ENCODE data around the gene SLC26A11.
"Not testable (repeated sequence)": the region's sequence is repeated elsewhere in the genome, so short reads cannot be mapped to it uniquely, and the experiment has no call there.

Gene SLC26A11

DNA sequence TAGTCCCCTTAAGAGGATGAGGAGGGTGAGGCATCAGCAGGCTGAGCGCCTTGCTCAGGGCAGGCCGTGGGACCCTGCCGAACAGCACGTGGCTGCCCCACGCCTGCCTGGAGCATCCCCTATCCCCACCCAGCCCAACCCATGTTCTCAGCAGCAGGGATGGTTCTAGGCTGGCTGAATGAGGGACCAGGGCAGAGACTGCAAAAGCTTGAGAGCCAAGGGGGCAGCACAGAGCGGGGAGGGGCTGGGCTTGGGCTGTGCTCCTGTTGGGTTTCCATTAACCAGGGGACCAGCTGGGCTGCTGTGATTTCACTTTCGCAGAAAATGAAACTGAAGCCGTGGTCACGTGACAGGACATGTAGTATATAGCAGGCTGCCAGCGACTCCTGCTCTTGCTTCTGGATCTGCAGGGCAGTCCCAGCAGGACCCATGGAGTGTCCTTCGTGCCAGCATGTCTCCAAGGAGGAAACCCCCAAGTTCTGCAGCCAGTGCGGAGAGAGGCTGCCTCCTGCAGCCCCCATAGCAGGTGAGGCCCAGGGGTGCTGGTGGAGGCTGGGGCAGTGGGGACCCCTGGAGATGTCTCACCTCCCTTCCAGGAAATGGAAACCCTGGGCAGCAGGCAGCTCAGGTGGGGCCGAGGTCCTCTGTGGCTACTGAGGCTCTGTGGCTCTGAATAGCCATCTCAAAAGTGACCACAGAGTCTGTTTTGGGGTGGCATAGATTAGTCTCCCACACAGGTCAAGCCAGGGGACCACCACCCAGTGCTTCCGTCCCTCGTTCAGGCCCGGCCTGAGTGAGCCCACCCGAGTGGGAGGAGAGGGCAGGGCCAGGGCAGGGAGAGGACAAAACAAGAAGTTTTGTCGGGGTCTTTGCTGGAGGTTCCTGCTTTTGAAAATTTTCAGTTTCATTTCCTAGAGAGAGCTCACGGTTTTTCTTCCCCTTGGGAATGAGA, 43.3 kb downstream of the SLC26A11 start:
- peak; percentile 81 to 91 for DNase-seq

DNA sequence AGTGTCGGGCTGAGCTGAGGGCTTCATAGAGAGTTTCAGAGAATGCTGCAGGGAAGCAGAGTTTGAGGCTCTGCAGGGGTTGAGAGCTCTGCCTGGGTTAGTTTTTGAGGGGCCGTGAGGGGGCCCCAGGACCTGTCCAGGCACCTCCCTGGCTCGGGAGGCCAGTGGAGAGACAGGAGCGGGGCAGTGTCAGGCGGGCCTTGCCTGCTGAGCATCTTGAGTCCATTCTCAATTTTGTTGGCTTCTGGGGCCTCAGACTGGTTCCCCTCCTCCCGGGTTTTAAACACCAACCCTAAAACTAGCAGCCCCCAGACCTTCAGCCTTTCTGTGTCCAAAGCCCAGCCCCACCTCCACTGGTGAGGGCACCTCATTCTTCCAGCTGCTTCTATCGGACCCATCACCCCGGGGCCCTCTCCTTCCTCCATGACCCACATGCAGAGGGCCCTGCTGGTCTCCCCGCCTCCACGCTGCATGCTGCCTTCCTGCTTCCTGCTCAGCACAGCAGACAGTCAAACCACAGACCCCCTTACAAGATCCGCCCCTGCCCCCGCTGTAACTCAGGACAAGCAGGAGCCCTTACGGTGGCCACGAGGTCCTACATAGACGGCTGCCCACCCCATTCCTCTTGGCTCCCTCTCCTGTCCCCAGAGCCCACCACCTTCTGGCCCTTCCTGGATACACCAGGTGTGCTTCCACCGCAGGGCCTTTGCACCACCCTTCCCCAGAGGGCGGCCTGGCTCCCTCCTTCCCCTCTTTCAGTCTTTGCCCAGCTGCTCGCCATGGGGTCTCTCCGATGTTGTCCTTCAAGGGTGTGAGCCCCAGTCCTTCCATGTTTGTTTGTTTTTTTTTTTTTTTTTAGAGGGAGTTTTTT, 44.2 kb downstream of the SLC26A11 start:
- no peak for DNase-seq

DNA sequence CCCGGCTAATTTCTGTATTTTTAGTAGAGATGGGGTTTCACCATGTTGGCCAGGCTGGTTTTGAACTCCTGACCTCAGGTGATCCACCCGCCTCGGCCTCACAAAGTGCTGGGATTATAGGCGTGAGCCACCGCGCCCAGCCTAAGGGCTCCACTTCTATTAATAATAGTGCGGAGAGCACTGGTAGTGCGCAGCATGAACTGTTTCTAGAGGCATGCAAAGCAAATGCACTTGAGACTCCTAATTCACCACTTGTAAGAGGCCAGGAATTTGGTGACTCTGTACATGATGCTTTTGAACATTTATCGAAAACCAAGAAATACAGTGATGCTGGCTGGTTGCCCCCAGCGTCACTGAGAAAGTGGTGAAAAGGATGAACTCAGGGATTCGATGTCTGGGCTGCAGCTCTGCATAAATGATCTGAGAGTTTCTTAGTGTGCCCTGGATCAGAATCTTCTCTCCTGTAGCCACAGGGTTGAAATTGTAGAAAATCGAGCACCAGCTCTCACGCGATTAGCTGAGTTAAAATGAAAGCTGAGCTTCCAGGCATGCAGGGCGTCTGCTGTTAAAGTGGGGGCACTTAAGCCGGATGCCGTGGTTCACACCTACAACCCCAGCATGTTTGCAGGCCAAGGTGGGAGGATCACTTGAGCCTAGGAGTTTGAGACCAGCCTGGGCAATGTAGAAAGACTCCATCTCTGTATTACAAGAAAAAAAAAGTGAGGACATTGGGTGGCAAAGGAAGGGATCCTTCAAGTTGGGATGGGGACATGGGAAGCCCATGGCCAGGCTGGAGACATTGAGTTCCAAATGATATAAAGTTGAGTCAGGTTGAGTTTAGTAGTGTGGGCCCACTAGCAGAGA, 45.2 kb downstream of the SLC26A11 start:
- DNase-seq, result no peak

DNA sequence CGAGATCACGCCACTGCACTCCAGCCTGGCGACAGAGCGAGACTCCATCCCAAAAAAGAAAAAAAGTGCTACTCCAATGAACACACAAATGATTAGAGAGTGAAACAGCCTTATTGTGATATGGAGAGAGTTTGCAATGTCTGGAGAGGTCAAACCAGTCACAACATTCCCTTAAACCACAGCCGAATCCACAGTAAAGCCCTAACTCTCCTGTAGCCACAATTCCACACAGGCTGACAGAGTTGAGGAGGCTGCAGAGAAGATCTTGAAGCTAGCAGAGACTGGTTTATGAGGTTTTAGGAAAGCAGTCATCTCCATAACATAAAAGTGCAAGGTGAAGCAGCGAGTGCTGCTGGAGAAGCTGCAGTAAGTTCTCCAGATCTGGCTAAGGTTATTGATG, 47.2 kb downstream of the SLC26A11 start:
- DNase-seq, result no peak

DNA sequence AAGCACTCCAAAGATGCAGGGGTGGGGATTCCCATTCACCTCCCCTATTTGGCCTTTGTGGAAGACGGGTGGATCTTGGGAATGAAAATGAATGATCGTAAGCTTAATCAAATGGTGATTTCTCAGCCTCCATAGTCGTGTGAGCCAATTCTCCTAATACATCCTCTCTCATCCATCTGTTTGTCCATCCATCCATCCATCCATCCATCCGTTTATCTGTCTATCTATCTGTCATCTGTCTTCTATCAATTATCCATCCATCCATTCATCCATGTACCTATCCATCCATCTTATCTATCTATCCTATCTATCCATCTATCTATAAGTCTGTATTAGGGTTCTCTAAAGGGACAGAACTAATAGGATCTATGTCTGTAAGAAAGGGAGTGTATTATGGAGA, 48.2 kb downstream of the SLC26A11 start:
- no peak for DNase-seq

DNA sequence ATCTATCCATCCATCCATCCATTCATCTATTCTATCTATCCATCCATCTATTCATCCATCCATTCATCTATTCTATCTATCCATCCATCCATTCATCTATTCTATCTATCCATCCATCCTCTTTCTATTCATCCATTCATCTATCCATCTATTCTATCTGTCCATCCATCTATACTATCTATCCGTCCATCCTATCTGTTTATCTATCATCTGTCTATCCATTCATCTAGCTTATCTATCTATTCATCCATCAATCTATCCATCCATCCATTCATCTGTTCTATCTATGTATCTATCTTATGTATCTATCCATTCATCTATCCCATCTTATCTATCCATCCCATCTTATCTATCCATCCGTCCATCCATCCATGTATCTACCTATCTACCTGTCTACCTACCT, 49.2 kb downstream of the SLC26A11 start:
- DNase-seq, result no peak

DNA sequence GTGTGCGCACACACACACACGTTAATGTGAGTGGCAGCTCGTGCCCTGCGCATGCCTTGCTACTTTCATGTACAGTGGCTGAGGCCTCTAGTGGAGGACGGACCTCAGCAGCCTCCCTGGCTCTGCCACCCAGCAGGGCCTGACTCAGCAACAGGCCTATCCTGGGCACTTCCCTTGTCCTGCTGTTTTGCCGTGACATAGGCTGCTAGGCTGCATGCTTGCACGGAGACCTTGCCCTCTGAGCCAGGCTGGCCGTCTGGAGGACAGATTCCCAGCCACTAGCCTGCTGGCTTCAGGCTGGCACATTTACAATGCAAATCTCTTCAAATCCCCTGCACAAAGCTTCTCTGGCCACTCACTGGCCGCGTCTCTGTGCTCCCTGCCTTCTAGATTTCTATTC, 49.9 kb downstream of the SLC26A11 start:
- no peak for DNase-seq

DNA sequence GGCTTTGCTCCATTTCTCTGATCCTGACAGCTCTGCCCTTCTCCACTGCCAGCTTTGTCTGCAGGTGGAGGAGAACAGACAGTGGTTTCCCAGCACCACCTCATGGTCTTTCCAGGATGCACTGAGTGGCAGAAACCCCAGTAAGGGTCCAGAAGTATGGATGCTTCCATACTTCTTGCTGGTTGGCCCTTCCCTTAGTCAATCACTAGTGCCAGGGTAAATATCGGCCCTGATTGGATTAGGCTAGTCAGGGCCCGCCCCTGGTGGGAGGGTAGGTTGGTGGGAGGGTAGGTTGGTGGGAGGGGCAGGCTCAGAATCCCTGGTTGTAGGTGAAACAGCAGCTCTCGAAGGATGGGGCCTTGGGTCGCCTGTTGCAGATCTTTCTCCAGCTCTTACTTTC, 50.6 kb downstream of the SLC26A11 start:
- peak; percentile 33 to 46 for DNase-seq

DNA sequence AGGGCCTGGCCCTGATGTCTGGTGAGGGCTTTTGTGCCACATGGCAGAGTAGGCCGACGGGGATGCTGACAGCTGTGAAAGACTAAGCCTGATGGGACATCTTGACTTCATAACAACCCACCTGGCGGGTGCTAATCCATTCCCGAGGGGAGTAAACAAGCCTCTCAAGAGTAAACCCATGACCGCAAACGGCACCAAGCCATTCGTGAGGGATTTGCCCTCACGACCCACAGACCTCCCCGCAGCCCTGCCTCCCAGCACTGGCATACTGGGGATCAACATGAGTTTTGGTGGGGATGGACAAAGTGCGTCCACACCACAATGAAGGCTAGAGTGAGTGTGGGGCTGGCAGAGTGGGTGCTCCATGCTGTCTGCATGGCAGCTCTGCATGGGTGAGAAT, 52.1 kb downstream of the SLC26A11 start:
- DNase-seq, result no peak

DNA sequence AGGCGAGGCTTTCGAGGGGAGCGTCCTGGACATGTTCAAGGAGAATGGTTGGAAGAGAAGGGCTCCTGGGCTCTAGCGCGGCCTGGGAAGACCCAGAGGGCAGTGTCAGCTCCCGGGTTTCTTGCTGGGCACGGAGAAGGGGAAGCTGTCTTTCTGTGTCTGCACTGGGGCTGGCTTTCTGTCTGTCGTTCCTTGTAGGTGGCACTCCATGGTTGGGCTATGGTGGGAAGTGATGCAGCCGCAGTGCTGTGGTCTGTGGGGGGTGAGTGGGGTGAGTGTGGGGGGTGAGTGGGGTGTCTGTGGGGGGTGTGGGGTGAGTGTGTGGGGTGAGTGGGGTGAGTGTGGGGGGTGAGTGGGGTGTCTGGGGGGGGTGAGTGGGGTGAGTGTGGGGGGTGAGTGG, 54.1 kb downstream of the SLC26A11 start:
- DNase-seq, result no peak

DNA sequence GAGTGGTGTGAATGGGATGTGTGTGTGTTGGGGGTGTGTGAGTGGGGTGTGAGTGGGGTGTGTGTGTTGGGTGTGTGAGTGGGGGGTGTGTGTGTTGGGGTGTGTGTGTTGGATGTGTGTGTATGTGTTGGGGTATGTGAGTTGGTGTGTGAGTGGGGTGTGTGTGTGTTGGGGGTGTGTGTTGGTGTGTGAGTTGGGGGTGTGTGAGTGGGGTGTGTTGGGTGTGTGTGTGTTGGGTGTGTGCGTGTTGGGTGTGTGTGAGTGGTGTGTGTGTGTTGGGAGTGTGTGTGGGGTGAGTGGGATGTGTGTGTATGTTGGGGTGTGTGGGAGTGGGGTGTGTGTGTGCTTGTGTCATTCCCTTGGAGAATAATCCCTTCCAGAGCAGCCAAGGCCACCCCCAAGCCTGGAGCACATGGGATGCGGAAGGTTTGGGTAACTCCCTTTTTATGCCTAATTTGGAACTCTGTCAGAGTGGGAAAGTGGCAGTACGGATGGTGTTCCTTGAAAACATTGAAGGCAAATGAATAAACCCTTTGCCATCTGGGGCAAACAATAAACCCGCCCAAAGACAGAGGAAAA, 54.7 kb downstream of the SLC26A11 start:
- no peak for DNase-seq

DNA sequence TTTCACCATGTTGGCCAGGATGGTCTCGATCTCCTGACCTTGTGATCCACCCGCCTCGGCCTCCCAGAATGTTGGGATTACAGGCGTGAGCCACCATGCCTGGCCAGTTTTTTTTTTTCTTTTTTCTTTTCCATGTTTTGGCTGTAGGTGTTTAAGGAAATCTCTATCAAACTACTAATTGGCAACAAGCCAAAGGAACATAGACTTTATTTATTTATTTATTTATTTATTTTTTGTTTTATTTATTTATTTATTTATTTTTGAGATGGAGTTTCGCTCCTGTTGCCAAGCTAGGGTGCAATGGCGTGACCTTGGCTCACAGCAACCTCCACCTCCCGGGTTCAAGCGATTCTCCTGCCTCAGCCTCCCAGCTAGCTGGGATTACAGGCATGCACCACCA, 55.6 kb downstream of the SLC26A11 start:
- DNase-seq, result not testable (repeated sequence)

DNA sequence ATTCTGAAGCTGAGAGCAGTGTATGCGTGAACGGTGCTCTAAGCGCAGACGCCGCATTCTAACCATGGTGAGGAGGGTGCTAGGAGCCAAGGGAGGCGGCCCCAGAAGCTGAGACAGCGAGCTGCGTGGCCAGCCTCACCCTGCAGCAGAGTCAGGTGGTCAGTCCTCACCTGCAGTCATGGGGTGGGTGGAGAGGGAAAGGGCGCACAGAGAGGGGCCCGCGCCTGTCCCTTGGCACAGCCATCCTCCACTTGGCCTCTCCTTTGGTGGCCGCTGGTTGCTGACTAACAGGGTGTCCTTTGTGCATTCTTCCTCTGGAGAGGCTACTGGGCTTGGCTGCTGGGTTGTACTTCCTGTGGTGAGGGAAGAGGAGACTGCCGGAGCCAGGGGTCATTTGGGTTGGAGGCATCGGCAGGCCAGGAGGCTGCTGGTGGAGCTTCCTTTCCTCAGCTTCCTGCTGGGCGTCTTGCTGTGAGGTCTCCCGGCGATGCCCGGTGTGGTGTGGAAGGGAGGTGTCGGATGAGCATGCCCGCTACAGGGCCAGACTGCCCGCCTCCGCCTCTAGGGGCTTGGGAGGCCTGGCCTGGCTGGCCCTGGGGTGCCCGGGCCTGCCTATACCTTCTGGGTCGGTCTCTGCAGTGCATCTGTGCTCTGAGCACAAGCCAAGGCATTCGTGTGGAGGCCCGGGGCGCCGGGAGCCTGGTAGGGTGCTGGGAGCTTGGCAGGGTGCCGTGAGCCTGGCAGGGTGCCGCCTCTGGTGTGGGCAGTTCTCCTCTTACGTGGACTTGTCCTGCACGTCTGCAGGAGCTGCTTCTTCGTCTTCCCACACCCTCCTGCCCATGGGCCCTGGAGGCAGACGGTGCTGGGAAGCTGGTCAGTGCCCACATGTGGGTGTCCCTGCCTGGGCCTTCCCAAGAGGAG, 57.8 kb downstream of the SLC26A11 start:
- no peak for DNase-seq

DNA sequence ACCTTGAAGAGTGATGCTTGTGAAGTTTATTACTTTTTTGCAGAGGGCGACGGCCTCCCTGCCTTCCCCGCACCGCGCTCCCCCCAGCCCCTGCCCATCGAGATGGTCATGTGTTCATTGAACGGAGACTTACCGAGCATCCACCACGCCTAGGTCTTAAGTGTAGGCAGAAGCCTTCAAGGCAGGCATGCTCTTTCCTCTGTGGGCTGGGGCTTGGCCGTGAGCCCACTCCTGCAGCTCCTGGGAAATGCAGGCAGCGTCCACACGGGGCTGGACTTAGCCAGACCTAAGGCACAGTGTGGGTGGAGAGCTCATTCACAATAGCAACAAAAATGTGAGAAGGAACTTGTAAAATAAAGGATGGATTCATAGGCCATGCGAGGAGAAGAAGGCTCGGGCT, 59.7 kb downstream of the SLC26A11 start:
- DNase-seq, result no peak

DNA sequence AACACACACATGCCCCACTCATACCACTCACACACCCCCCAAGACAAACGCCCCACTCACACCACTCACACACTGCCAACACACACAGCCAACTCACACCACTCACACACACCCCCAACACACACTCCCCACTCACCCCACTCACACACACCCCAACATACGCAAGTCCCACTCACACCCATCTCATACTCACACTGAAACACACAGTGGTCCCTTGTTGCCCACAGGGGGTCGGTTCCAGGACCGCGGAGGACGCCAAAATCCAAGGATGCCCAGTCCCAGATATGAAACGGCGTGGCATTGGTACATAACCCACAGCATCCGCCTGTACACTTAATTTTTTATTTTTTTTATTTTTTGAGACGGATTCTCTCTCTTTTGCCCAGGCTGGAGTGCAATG, 61.3 kb downstream of the SLC26A11 start:
- no peak for DNase-seq

DNA sequence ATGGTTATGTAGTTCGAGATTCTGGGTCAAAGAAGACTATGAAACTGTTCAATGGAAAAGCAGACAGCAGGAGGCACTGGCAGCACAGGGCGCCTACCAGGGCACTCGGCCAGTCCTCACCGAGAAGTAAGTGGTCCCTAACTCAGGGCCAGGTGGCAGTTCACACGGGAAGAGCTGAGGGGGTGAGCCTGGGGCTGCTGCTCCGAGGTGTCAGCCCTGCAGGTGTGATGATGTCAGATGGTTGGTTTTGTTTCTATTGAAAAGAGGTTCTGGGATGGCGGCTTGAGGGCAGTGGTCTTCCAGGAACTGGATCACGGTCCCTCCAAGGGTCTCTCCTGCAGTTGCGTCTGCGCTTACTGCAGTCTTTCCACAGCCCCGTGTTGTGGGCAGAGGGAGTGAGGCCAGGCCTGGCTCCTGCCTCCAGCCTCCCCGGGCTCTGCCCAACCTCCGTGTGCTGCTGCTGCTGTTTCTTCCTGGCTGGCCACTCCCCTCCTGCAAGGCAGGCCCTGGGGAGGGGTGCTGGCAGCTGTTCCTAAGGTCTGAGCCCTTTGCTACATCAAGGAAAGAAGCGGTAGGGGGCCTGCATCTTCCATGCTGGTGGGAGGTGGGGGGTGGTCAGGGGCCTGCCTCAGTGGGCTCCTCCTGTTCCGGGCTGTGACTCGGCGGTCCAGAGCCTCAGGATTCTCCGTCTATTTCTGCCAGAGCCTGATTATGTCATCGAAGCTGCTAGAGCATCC, 63.1 kb downstream of the SLC26A11 start:
- no peak for DNase-seq

DNA sequence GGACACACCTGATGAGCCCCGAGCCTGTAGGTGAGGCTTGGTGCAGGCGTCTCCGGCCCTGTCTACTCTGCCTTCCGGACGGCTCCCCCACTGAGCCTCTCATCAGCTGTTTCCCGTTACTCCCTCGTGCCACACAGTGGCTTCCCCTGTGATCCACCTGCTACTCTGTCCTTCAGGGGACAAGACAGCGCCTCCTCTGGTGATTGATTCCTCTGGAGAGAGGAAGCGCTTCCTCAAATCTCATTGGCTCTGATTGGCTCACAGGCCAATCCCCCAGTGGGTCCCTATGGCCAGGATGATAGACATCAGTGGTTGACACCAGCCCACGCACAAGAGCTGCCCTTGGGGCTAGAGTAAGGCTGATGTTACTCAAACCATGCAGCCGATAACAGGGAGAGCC, 64.4 kb downstream of the SLC26A11 start:
- DNase-seq, result peak; percentile 21 to 43

DNA sequence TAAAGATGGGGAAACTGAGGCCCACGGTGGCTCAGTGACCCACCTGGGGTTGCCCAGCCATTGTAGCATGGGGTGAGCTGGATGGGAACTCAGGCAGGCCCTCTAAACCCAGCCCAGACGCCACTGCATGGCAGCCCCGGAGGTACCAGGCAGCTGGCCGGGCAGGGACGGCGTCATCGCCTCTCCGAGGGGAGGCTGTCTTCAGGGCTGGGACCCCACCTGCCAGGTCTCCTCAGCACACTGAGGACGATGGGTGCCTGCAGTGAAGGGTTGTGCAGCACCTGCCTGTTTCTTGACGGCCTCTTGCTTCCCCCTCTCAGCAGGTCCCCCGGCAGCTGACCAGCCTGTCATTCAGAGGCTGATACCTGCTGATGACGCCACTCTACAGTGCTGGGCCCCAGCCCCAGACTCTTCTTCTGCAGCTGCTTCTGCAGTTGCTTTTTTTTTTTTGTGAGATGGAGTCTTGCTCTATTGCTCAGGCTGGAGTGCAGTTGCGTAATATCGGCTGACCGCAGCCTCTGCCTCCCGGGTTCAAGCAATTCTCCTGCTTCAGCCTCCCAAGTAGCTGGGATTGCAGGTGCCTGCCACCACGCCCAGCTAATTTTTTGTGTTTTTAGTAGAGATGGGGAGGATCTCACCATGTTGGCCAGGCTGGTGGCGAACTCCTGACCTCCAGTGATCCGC, 65.2 kb downstream of the SLC26A11 start:
- DNase-seq, result peak in 1 of 2 experiments; percentile 40

DNA sequence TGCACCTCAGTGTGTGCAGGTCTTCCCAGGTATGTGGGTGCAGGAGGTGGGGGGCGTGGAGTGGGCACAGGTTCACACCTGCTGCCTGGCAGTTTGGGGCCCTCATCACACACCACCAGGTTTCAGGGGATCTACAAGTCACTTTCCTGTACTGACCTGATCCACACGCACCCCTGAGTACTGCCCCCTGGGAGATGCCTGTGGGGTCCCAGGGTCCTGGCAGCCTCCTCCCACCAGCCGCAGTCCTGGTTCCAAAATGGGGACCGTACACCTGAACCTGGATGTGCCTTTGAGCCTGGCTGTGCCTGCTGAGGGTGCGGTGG, 66.4 kb downstream of the SLC26A11 start:
- DNase-seq, result no peak

DNA sequence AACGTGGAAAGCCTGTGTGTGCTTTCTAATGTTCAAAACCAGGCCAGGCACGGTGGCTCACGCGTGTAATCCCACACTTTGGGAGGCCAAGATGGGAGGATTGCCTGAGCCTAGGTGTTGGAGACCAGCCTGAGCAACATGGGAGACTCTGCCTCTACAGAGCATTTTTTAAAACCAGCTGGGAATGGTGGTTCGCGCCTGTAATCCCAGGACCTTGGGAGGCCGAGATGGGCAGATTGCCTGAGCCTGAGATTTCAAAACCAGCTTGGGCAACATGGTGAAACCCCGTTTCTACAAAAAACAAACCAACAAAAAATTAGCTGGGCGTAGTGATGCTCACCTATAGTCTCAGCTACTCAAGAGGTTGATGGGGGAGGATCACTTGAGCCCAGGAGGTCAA, 66.8 kb downstream of the SLC26A11 start:
- DNase-seq, result no peak

All from SHP77 (cell line).